Suprapubic skin (tissue), 3 donors: ENCODE data around the gene GALM.

ENCODE experiments used
- CTCF ChIP-seq, 2 donors: fragments of 200-600 bp in 1 of 2; fragments of 450-650 bp in 1 of 2; sonication (generic) in 1 of 2; IDR thresholded peaks; one replicate each; pipeline ENCODE4 v1.5.1; 2016 to 2019; ENCODE audit warnings: antibody characterized with exemption in 2 of 2, mild to moderate bottlenecking in 1 of 2, moderate library complexity in 1 of 2
- EP300 ChIP-seq: sonication (generic); formaldehyde crosslinking; IDR thresholded peaks from one replicate; pipeline ENCODE4 v1.6.1; 2017; ENCODE audit warnings: antibody characterized with exemption
- POLR2A ChIP-seq, 2 donors: fragments of 450-650 bp; IDR thresholded peaks; one replicate each; pipeline ENCODE4 v1.6.1; 2017; ENCODE audit warnings: antibody characterized with exemption in 2 of 2, mild to moderate bottlenecking in 2 of 2, moderate library complexity in 2 of 2

DNA sequence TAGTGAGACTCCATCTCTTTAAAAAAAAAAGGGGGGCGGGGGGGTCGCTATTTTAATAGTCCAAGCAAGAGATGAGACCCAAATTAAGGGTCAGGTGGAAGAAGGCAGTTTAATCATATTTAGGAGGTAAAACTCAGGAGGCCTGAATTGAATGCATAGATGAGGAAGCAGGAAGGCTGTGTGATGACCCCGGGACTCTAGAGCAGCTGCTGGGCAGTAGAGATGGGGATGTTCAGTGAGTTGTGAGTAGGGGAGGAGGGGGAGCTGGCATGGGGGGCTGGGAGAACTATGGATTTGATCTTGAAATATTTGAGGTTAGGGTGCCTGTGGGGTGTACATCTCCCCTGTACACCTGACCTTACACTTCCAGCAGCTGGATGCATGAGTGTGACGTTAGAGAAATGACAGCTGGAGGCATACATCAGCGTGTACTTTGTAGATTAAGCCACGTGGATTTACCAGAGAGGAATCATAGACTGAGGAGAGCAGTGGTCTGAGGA is 41.0 kb downstream of the GALM start:
- TF ChIP-seq CTCF (IDR thresholded peaks at IDR 0.05) (no peak), EP300 (no peak), POLR2A (IDR thresholded peaks at IDR 0.05) (no peak)
